Mesendoderm (in vitro differentiated cells): ENCODE results near the gene RFC2.

ENCODE experiments used
- DNase-seq: peaks from one replicate; pipeline ENCODE4 v3.0.0; 2013
- H2AK5ac ChIP-seq: 2 replicates; pipeline ENCODE4 v1.6.1; 2013; ENCODE audit warnings: low read length, inconsistent platforms
- H2BK120ac ChIP-seq: 2 replicates; pipeline ENCODE4 v1.6.1; 2013; ENCODE audit warnings: low read depth, mild to moderate bottlenecking, low read length, moderate library complexity, mixed read lengths
- H2BK15ac ChIP-seq: replicated peaks from 2 replicates; pipeline ENCODE4 v1.6.1; 2013; ENCODE audit warnings: low read depth, mild to moderate bottlenecking, moderate library complexity
- H2BK5ac ChIP-seq: 2 replicates; pipeline ENCODE4 v1.6.1; 2013; ENCODE audit warnings: low read length, inconsistent platforms
- H3K18ac ChIP-seq: 2 replicates; pipeline ENCODE4 v1.6.1; 2013; ENCODE audit warnings: mild to moderate bottlenecking, low read length, mixed read lengths
- H3K23ac ChIP-seq: one replicate; pipeline ENCODE4 v1.6.1; 2013; ENCODE audit warnings: low read length
- H3K27ac ChIP-seq: 2 replicates; pipeline ENCODE4 v1.5.1; 2013; ENCODE audit warnings: low read depth, mild to moderate bottlenecking, inconsistent platforms, low read length, moderate library complexity
- H3K27me3 ChIP-seq: 2 replicates; pipeline ENCODE4 v1.6.1; 2013; ENCODE audit warnings: low read length, control low read depth, mild to moderate bottlenecking, inconsistent platforms; ENCODE audit not compliant: insufficient read depth, poor library complexity
- H3K36me3 ChIP-seq: 2 replicates; pipeline ENCODE4 v1.6.1; 2013; ENCODE audit warnings: low read length, inconsistent platforms; ENCODE audit not compliant: control insufficient read depth, insufficient read depth
- H3K4ac ChIP-seq: one replicate; pipeline ENCODE4 v1.6.1; 2013; ENCODE audit warnings: low read depth, mild to moderate bottlenecking, low read length, moderate library complexity
- H3K4me1 ChIP-seq: 2 replicates; pipeline ENCODE4 v1.6.1; 2013; ENCODE audit warnings: low read depth, low read length, inconsistent platforms; ENCODE audit not compliant: control insufficient read depth
- H3K4me2 ChIP-seq: 2 replicates; pipeline ENCODE4 v1.6.1; 2013; ENCODE audit warnings: low read length
- H3K4me3 ChIP-seq: 2 replicates; pipeline ENCODE4 v1.5.1; 2013; ENCODE audit warnings: mild to moderate bottlenecking, low read length
- H3K56ac ChIP-seq: one replicate; pipeline ENCODE4 v1.6.1; 2013; ENCODE audit warnings: low read length
- H3K79me1 ChIP-seq: 2 replicates; pipeline ENCODE4 v1.6.1; 2013; ENCODE audit warnings: low read length, inconsistent platforms
- H3K79me2 ChIP-seq: 2 replicates; pipeline ENCODE4 v1.6.1; 2013; ENCODE audit warnings: mild to moderate bottlenecking, low read length; ENCODE audit not compliant: control insufficient read depth, insufficient read depth
- H3K9ac ChIP-seq: 2 replicates; pipeline ENCODE4 v1.6.1; 2013; ENCODE audit warnings: low read length, inconsistent platforms
- H4K5ac ChIP-seq: one replicate; pipeline ENCODE4 v1.6.1; 2013; ENCODE audit warnings: low read length
- H4K8ac ChIP-seq: one replicate; pipeline ENCODE4 v1.6.1; 2013; ENCODE audit warnings: low read depth, mild to moderate bottlenecking, control low read depth, low read length, moderate library complexity
- WGBS: extraction: QIAGEN DNeasy Blood & Tissue Kit; methylation state at CpG from one replicate; pipeline ENCODE4 v1.1.7; 2013; ENCODE audit warnings: low lambda C conversion rate, missing lambda C conversion rate; ENCODE audit not compliant: insufficient coverage; ENCODE audit errors: extremely low coverage; 5-methylcytosine and 5-hydroxymethylcytosine counted together

The RFC2 gene

GRCh38 chr7:74223711-74224510 is 30.3 kb downstream of the RFC2 start:
- WGBS: no CpG with 5 or more reads among the region's 18 CpGs
- no peaks in the 10 kb centered on the region for H3K79me1 ChIP-seq

GRCh38 chr7:74222851-74223710 is 31.1 kb downstream of the RFC2 start:
- Histone ChIP-seq H3K27ac (no peak overlapping the region), H3K9ac (no peak overlapping the region), H3K23ac (no peak overlapping the region), H2BK120ac (no peak overlapping the region), H3K18ac (no peak overlapping the region), H4K5ac (no peak overlapping the region), H3K79me1 (no peaks in the 10 kb centered on the region), H3K27me3 (no peaks in the 10 kb centered on the region), H3K36me3 (peaks cover 4% of the 10 kb centered on the region), H3K79me2 (no peaks in the 10 kb centered on the region), H3K4me3 (no peak overlapping the region), H3K4me1 (no peaks in the 10 kb centered on the region), H2BK5ac (no peak overlapping the region), H2BK15ac (no peak overlapping the region), H3K4ac (no peak overlapping the region), H2AK5ac (no peak overlapping the region), H3K4me2 (no peak overlapping the region), H4K8ac (no peak overlapping the region), H3K56ac (no peak overlapping the region)
- DNase-seq: no peak
- WGBS: no CpG with 5 or more reads among the region's 17 CpGs

More at GRCh38 chr7:74223711-74224510, 30.3 kb downstream of the RFC2 start:
- no peak overlapping the region for H2BK120ac ChIP-seq
- no peak overlapping the region for H3K4ac ChIP-seq
- no peak overlapping the region for H3K27ac ChIP-seq
- H4K5ac ChIP-seq: no peak overlapping the region
- H3K9ac ChIP-seq: no peak overlapping the region
- H4K8ac ChIP-seq: no peak overlapping the region
- DNase-seq: no peak
- no peaks in the 10 kb centered on the region for H3K79me2 ChIP-seq
- H3K56ac ChIP-seq: no peak overlapping the region
- no peak overlapping the region for H2AK5ac ChIP-seq
- no peak overlapping the region for H3K4me2 ChIP-seq
- no peak overlapping the region for H3K23ac ChIP-seq
- H3K4me1 ChIP-seq: no peaks in the 10 kb centered on the region
- peaks cover 4% of the 10 kb centered on the region for H3K36me3 ChIP-seq
- no peak overlapping the region for H2BK5ac ChIP-seq
- no peak overlapping the region for H3K4me3 ChIP-seq
- H3K18ac ChIP-seq: no peak overlapping the region
- H2BK15ac ChIP-seq: no peak overlapping the region
- no peaks in the 10 kb centered on the region for H3K27me3 ChIP-seq

GRCh38 chr7:74221713-74222112 is 32.5 kb downstream of the RFC2 start:
- Histone ChIP-seq H3K9ac (no peak overlapping the region), H3K27me3 (no peaks in the 10 kb centered on the region), H3K4me3 (no peak overlapping the region), H3K79me2 (no peaks in the 10 kb centered on the region), H3K79me1 (no peaks in the 10 kb centered on the region), H3K18ac (no peak overlapping the region), H2BK120ac (no peak overlapping the region), H2BK15ac (no peak overlapping the region), H4K8ac (no peak overlapping the region), H3K4ac (no peak overlapping the region), H3K23ac (no peak overlapping the region), H2AK5ac (no peak overlapping the region), H3K27ac (no peak overlapping the region), H3K4me1 (no peaks in the 10 kb centered on the region), H3K56ac (no peak overlapping the region), H3K36me3 (peaks cover 4% of the 10 kb centered on the region), H3K4me2 (no peak overlapping the region), H2BK5ac (no peak overlapping the region), H4K5ac (no peak overlapping the region)
- WGBS: no CpG with 5 or more reads among the region's 11 CpGs
- DNase-seq: no peak

- H3K56ac ChIP-seq: peak overlapping the region; percentile 15
- DNase-seq: no peak
- H3K79me1 ChIP-seq: no peaks in the 10 kb centered on the region
- H3K4me2 ChIP-seq: no peak overlapping the region
- H2AK5ac ChIP-seq: no peak overlapping the region
- H2BK5ac ChIP-seq: no peak overlapping the region
- H2BK120ac ChIP-seq: no peak overlapping the region
- H4K5ac ChIP-seq: no peak overlapping the region
- no peak overlapping the region for H3K4me3 ChIP-seq
- no peak overlapping the region for H3K4ac ChIP-seq
- H3K9ac ChIP-seq: no peak overlapping the region
- H3K27me3 ChIP-seq: no peaks in the 10 kb centered on the region
- no peak overlapping the region for H4K8ac ChIP-seq
- H3K18ac ChIP-seq: no peak overlapping the region
- no peak overlapping the region for H3K27ac ChIP-seq
- no peak overlapping the region for H3K23ac ChIP-seq
- H2BK15ac ChIP-seq: no peak overlapping the region
- H3K79me2 ChIP-seq: no peaks in the 10 kb centered on the region
- no peaks in the 10 kb centered on the region for H3K4me1 ChIP-seq
- H3K36me3 ChIP-seq: no peaks in the 10 kb centered on the region
- WGBS: no CpG with 5 or more reads among the region's 9 CpGs
Observed at GRCh38 chr7:74220229-74220628, 34.0 kb downstream of the RFC2 start.

- no peak for DNase-seq
- H3K4ac ChIP-seq: no peak overlapping the region
- H3K79me2 ChIP-seq: no peaks in the 10 kb centered on the region
- WGBS: no CpG with 5 or more reads among the region's 11 CpGs
- no peak overlapping the region for H3K9ac ChIP-seq
- H3K4me1 ChIP-seq: no peaks in the 10 kb centered on the region
- H2BK5ac ChIP-seq: no peak overlapping the region
- H3K23ac ChIP-seq: no peak overlapping the region
- no peaks in the 10 kb centered on the region for H3K79me1 ChIP-seq
- H3K36me3 ChIP-seq: no peaks in the 10 kb centered on the region
- no peaks in the 10 kb centered on the region for H3K27me3 ChIP-seq
- H4K8ac ChIP-seq: no peak overlapping the region
- no peak overlapping the region for H3K4me2 ChIP-seq
- no peak overlapping the region for H3K4me3 ChIP-seq
- H2BK15ac ChIP-seq: no peak overlapping the region
- no peak overlapping the region for H3K56ac ChIP-seq
- H4K5ac ChIP-seq: no peak overlapping the region
- H2BK120ac ChIP-seq: no peak overlapping the region
- H2AK5ac ChIP-seq: no peak overlapping the region
- H3K18ac ChIP-seq: no peak overlapping the region
- no peak overlapping the region for H3K27ac ChIP-seq
Observed at GRCh38 chr7:74219416-74219815, 34.8 kb downstream of the RFC2 start.
